ENCODE data around the gene ASB6.

ASB6 gene

GRCh38 chr9:129641750-129642585 lies at the start of gene ASB6:
Gene ASB6, minus strand, starts transcription at chr9:129642151. Its CDS starts 152 bp downstream, at chr9:129641999.
- DNase-seq = peak; percentile 99

- DNase-seq = no peak
Measured at GRCh38 chr9:129688285-129689043, 46.5 kb upstream of the ASB6 start.

DNA sequence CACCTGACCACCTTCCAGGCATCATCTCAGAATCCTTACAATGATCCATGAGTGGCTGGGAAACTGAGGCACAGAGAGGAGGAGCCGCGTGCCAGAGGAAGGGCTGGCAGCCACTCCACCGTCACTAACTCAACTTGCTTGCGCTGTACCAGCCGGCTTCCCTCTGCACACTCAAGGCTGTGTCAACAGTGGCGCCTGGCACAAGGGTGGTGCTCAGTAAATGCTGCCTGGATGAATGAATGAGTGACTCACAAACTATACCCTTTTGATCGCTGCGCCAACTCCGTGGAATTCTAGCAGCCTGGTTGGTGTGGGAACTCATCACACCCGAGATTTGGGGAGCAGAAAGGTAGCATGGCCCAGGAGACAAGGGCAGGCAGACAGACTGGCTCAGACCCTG lies 45.4 kb upstream of the ASB6 start:
- DNase-seq = no peak

DNA sequence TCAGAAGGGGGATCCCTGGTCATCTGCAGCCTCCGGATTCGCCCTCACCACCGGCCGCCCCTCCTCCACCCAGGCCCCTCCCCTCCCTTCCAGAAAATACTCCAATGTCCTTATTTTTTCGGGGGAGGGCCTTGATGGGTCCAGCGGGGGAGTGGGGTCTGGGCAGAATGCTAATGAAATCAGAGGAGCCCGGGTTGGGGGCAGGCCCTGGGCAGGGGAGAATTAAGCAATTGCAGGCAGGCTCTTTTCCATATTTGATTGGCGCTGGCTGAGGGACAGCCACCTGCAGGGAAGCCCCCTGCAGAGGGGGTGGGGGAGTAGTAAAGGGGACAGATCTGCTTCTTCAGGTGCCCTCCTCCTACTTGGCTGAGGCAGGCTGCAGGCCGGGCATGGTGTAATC lies 44.8 kb upstream of the ASB6 start:
- no peak for DNase-seq

DNA sequence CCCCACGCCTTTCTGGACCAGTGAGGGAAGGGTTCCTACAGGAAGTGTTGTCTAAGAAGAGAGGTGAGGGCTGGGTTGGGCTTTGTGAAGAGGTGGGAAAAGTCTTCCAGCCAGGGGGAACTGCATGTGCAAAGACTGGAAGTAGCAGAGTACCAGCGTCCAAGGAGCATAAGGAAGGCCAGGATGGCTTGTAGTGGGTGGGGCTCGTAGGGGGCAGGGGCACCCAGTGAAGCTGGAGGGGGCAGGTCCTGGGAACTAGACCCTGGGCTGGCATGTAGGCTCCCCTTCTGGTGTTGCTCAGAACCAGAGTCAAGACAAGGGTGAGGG lies 43.9 kb upstream of the ASB6 start:
- DNase-seq = no peak

DNA sequence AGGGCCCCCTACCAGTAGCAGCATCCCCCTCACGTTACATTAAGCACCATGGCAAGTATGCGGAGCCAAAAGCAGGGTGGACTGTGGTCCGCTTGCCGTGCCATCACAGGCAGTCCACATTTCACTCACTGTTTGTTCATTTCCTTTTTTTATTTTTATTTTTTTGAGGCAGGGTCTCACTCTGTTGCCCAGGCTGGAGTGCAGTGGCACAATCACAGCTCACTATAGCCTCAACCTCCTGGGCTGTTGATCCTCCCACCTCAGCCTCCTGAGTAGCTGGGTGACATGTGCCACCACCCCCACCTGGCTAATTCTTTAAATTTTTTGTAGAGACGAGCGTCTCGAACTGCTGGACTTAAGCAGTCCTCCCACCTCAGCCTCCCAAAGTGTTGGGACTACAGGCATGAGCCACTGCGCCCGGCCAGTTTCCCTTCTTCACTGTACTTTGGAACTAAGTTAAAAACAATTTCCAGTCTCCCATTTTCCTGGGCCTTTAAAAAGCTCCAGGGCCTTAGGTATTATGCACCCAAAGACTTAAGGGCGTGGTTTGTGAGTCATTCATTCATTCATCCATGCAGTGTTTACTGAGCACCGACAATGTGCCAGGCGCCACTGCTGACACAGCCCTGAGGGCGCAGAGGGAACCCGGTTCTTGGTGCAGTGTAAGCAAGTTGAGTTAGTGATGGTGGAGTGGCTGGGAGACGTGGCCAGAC lies 43.4 kb upstream of the ASB6 start:
- DNase-seq = no peak

DNA sequence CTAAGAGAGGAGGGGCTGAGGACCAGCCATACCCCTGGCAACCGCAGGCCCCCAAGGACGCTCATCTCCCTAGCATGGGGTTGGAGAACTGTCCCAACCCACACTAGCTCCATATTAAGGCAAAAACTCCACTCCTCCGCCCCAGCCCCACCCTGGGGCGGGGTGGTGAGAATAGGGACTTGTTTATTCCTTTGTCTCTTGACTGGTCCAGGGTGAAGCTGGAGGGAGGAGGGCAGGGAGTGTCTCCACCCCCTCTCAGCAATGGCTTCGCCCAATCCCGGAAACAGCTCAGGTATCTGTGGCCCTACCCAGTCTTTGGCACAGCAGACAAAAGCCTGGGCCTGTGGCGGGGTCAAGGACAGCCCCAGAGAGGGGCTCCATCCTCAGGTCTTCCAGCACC lies 40.4 kb upstream of the ASB6 start:
- DNase-seq = no peak

GRCh38 chr9:129681924-129682323 lies 40.0 kb upstream of the ASB6 start:
- DNase-seq = no peak

DNA sequence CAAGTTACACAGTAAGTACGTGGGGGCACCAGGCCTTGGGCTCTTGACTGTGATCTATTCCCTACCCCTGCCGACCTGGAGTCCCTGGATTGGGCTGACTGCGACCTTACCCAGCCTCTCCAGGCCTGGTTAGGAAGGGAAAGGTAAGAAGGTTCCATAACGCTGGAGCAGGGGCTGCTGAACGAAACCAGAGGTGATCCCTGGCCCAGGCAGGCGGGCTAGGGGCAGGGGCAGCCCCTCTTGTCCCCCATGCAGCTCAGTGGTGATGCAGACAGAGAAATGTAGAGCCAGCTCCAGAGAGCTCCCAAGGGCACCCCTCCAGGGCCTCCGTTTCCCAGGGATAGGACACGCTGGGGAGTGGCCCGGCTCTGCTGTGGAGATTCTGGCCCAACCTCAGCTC lies 37.6 kb upstream of the ASB6 start:
- no peak for DNase-seq

- DNase-seq = no peak
Measured at GRCh38 chr9:129678844-129679243, 36.9 kb upstream of the ASB6 start.

GRCh38 chr9:129677456-129677855 lies 35.5 kb upstream of the ASB6 start:
- DNase-seq = no peak

- no peak for DNase-seq
Measured at GRCh38 chr9:129676975-129677374, 35.0 kb upstream of the ASB6 start.

DNA sequence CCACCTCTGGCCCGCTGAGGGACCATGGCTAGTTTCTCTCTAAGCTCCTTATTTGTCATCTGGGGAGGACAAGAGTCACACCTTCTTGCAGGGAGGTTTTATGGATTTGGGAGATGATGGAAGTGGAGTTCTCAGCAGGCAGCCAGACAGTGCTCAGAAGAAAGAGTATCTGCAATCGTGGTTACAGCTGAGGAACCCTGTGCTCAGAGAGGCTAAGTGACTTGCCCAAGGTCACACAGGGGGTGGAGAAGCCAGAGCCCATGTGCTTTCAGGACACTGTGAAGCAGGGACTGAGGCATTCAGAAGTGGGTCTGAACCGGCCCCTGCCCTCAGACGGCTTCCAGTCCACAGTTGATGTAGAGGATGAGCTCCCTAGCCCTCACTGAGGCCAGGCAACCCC lies 34.3 kb upstream of the ASB6 start:
- DNase-seq = no peak

- no peak for DNase-seq
Measured at GRCh38 chr9:129675620-129676019, 33.7 kb upstream of the ASB6 start.

GRCh38 chr9:129674229-129674628 lies 32.3 kb upstream of the ASB6 start:
- DNase-seq = no peak

- no peak for DNase-seq
Measured at GRCh38 chr9:129673602-129674001, 31.7 kb upstream of the ASB6 start.

GRCh38 chr9:129672702-129673101 lies 30.8 kb upstream of the ASB6 start:
- DNase-seq = no peak

- no peak for DNase-seq
Measured at GRCh38 chr9:129671519-129671918, 29.6 kb upstream of the ASB6 start.

DNA sequence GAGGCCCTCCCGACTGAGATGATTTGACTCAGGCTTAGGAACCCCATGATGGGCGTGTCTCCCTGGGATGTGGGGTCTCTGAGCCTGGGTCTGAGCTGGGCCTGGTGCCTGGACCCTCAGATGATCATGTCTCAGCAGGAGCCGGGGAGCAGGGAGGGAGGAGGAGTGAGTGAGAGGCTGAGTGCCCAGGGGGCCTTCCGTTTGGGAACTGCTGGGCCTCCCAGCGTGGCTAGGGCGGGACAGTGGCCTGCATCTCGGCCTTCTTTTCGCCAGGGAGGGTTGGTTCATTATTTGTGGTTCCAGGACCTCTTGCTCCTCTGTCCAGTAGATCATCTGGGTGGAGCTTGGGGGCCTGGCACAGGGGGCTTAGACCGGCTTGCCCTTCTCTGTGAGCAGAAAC lies 29.1 kb upstream of the ASB6 start:
- DNase-seq = no peak

GRCh38 chr9:129669946-129670345 lies 28.0 kb upstream of the ASB6 start:
- no peak for DNase-seq

- DNase-seq = no peak
Measured at GRCh38 chr9:129669141-129669718, 27.3 kb upstream of the ASB6 start.

- DNase-seq = no peak
Measured at GRCh38 chr9:129667850-129668249, 25.9 kb upstream of the ASB6 start.

DNA sequence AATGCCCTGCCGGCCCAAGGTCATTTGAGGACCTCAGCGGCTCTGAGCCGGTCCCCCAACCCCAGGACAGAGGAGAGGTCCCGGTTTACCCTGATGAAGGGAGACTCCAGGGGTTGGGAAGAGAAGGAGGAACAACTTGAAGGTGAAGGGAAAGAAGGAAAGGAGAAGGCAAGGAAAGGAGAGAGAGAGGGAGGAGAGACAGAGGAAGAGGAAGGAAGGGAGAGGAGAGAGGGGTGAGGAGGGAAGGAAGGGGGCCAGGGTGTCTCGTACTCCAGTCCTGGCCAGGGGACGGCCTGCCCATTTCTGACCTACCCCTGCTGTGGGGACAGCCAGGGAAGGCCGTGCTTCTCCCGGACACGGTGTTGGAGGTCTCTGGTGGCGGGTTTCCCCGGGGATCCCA lies 25.4 kb upstream of the ASB6 start:
- no peak for DNase-seq

DNA sequence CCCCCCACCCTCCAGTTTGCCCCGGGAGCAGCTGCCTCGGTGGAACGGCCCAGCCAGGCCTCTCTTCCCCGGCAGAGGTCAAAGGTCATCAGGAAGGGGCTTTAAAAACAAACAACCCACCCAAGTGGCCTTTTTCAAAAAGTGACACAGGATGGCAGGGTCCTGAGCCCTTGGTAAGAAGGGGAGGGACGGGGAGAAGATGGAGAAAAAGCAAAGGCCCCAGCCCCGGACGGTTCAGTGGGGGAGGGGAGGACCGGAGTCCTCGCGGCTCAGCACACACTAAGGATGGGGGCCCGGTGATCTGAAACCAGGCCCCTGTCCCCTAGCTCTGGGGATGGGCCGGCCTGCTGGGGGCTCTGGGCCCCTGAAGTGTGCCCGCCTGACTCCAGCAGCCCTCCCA lies 24.6 kb upstream of the ASB6 start:
- no peak for DNase-seq
